Esophagus squamous epithelium (tissue), 5 donors: ENCODE results near the gene ALG11. TPM values are rescaled to one million over a fixed set of nuclear protein-coding genes. Genes with fewer than 3 reads are reported as not detected.
"Not testable (repeated sequence)": the region's sequence is repeated elsewhere in the genome, so short reads cannot be mapped to it uniquely, and the experiment has no call there.

Experiments
- DNase-seq: peaks from one replicate; lab custom pipeline; 2025; lab: John Stamatoyannopoulos, UW
- H3K27ac ChIP-seq, 4 donors: fragments of 200-600 bp; sonication (generic); one replicate each; pipeline ENCODE4 v1.5.1; 2016 to 2019; ENCODE audit warnings: mild to moderate bottlenecking in 1 of 4
- H3K27me3 ChIP-seq, 4 donors: fragments of 200-600 bp; sonication (generic); 1 replicate in 3 of 4; 2 replicates in 1 of 4; pipeline versions ENCODE4 v1.5.1 to v1.6.0; 2017 to 2021; ENCODE audit warnings: antibody characterized with exemption in 1 of 4
- H3K36me3 ChIP-seq, 3 donors: fragments of 200-600 bp; sonication (generic); one replicate each; pipeline ENCODE4 v1.5.1; 2016 to 2019
- H3K4me1 ChIP-seq, 3 donors: fragments of 200-600 bp; sonication (generic); one replicate each; pipeline ENCODE4 v1.5.1; 2017 to 2019
- H3K4me3 ChIP-seq, 4 donors: fragments of 200-600 bp; sonication (generic); 1 replicate in 3 of 4; 2 replicates in 1 of 4; pipeline ENCODE4 v1.5.1; 2016 to 2019; ENCODE audit warnings: mild to moderate bottlenecking in 2 of 4, moderate library complexity in 1 of 4
- H3K9me3 ChIP-seq, 3 donors: fragments of 200-600 bp; sonication (generic); one replicate each; pipeline ENCODE4 v1.5.1; 2016 to 2019
- POLR2A ChIP-seq, 4 donors: fragments of 450-650 bp; IDR thresholded peaks; one replicate each; pipeline ENCODE4 v1.6.1; 2017; ENCODE audit warnings: antibody characterized with exemption in 4 of 4, mild to moderate bottlenecking in 4 of 4, moderate library complexity in 3 of 4
- WGBS, 2 donors: methylation state at CpG; one replicate each; pipeline ENCODE4 v1.1.5; 2018; 5-methylcytosine and 5-hydroxymethylcytosine counted together
- intact Hi-C: fragments of 100-400 bp; cut with DNase I; formaldehyde crosslinking; loops from one replicate; pipeline ENCODE4 v1.15.0; 2022
- total RNA-seq, 4 donors: library from RNA; depleted of rRNA; stranded (reverse); fragments of >200 nt; gene quantifications; one replicate each; pipeline ENCODE4 v1.1.0, GENCODE V29; 2016
- TF ChIP-seq, protein P1 (sequence below), 6 experiments: fragments of 450-650 bp in 4 of 6; fragments of 200-600 bp in 2 of 6; sonication (generic) in 2 of 6; IDR thresholded peaks; one replicate each; pipeline ENCODE4 v1.5.1; 2016 to 2019; ENCODE audit warnings: antibody characterized with exemption in 6 of 6, mild to moderate bottlenecking in 4 of 6, moderate library complexity in 4 of 6
- donor health status: DM: yes; HTN: yes; CAD: no.

ALG11 gene
- total RNA-seq, 4 donors from 2014 or later: 10.7 to 21.2 (median 14.4) TPM

DNA sequence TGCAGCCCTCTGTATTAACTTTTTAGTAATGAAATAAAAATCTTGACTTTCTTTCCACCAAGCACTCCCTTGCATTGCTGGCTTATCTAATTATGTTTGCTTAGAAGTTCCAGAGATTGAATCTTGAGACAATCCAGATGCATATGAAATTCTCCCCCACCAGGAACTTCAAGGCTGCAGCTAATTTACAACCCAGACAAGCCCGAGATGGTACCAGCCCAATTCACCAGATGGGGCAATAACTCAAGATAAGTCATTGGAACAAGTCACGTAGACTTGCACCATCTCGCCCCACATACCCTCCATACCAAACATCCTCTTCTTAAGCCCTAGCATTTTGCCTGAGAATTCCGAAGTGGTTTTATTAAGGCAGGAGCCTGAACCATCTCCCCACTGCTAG lies 41.3 kb downstream of the ALG11 start:
- no peaks in the 10 kb centered on the region for H3K9me3 ChIP-seq
- WGBS, 2 donors: 50 to 64% methylated on average over 4 of the region's 4 CpGs
- intact Hi-C loops: no loop called here
- no peak overlapping the region for H3K27ac ChIP-seq
- no peak overlapping the region for H3K4me3 ChIP-seq
- no peak for DNase-seq
- H3K36me3 ChIP-seq: no peaks in the 10 kb centered on the region
- H3K27me3 ChIP-seq: no peaks in the 10 kb centered on the region
- TF ChIP-seq POLR2A (IDR thresholded peaks at IDR 0.05): no peak
- TF ChIP-seq, protein P1, sequence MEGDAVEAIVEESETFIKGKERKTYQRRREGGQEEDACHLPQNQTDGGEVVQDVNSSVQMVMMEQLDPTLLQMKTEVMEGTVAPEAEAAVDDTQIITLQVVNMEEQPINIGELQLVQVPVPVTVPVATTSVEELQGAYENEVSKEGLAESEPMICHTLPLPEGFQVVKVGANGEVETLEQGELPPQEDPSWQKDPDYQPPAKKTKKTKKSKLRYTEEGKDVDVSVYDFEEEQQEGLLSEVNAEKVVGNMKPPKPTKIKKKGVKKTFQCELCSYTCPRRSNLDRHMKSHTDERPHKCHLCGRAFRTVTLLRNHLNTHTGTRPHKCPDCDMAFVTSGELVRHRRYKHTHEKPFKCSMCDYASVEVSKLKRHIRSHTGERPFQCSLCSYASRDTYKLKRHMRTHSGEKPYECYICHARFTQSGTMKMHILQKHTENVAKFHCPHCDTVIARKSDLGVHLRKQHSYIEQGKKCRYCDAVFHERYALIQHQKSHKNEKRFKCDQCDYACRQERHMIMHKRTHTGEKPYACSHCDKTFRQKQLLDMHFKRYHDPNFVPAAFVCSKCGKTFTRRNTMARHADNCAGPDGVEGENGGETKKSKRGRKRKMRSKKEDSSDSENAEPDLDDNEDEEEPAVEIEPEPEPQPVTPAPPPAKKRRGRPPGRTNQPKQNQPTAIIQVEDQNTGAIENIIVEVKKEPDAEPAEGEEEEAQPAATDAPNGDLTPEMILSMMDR (IDR thresholded peaks at IDR 0.05): no peak
- no peaks in the 10 kb centered on the region for H3K4me1 ChIP-seq

DNA sequence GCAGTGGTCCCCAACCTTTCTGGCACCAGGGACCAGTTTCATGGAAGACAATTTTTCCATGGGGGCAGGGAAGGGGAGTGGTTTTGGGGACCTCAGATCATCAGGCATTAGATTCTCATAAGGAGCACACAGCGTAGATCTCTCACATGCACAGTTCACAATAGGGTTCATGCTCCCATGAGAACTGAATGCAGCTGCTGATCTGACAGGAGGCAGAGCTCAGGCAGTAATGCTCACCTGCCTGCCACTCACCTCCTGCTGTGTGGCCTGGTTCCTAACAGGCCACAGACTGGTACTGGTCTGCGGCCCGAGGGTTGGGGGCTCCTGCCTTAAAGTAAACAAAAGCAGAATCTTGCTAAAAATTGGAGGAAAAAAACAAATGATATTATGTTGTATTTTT lies 48.9 kb downstream of the ALG11 start:
- H3K4me1 ChIP-seq, DNase-seq, H3K4me3 ChIP-seq, H3K27ac ChIP-seq, H3K27me3 ChIP-seq, intact Hi-C loops, H3K36me3 ChIP-seq: not testable (repeated sequence)
- peaks cover 0 to 16% (median 0%) of the 10 kb centered on the region in 3 donors for H3K9me3 ChIP-seq
- WGBS, 2 donors: 81 to 82% methylated on average over 3 of the region's 3 CpGs

DNA sequence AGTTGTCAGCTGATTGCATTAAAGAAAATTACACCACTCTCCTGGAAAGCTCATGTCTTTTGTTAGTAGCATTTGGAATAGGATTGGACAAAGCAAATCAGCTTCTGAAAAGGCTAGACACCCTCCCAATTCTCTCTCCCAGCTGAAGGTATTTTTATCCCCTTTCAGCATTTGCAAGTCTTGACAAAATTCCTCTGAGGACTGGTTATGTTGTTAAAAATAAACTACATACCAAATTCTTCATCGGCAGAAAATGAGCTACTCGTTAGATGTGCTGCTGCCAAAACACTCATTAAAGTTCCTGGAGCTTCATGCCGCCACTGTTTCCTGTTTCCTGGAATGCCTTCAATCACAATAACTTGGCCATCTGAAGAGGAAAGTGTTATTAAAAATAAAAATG lies 49.4 kb downstream of the ALG11 start:
- peaks cover 0 to 9% (median 0%) of the 10 kb centered on the region in 3 donors for H3K4me1 ChIP-seq
- H3K36me3 ChIP-seq: no peaks in the 10 kb centered on the region
- no peak overlapping the region for H3K27ac ChIP-seq
- H3K9me3 ChIP-seq: peaks cover 0 to 20% (median 0%) of the 10 kb centered on the region in 3 donors
- no peaks in the 10 kb centered on the region for H3K27me3 ChIP-seq
- intact Hi-C loops: no loop called here
- H3K4me3 ChIP-seq: no peak overlapping the region
- WGBS, 2 donors: 13 to 14% methylated on average over 3 of the region's 3 CpGs
- no peak for DNase-seq
- TF ChIP-seq POLR2A (IDR thresholded peaks at IDR 0.05): no peak
- TF ChIP-seq, protein P1 (IDR thresholded peaks at IDR 0.05): no peak

DNA sequence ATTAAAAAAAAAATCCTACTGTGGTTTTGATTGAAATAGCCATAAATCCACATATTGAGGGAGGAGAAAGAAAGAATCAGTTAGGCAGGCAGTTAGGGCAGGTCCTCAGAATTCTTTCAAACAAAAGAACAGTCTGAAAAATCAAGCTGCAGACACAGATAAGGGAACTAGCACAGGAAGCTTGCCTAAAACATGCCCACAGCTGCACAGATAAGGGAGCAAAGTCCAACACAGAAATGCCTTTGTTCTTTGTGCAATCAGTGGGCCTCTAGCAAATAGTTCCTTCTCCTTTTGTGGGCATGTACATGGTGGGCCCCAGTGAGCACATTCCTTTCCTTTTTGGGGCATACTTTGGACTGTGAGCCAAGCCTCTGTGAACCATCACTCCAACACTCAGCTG lies 55.0 kb downstream of the ALG11 start:
- Histone ChIP-seq H3K36me3 (no peaks in the 10 kb centered on the region), H3K9me3 (peaks cover 4 to 34% (median 13%) of the 10 kb centered on the region in 3 donors), H3K4me3 (no peak overlapping the region), H3K4me1 (no peaks in the 10 kb centered on the region), H3K27me3 (no peaks in the 10 kb centered on the region), H3K27ac (no peak overlapping the region)
- no peak for DNase-seq
- TF ChIP-seq POLR2A (IDR thresholded peaks at IDR 0.05): no peak
- intact Hi-C loops: no loop called here

DNA sequence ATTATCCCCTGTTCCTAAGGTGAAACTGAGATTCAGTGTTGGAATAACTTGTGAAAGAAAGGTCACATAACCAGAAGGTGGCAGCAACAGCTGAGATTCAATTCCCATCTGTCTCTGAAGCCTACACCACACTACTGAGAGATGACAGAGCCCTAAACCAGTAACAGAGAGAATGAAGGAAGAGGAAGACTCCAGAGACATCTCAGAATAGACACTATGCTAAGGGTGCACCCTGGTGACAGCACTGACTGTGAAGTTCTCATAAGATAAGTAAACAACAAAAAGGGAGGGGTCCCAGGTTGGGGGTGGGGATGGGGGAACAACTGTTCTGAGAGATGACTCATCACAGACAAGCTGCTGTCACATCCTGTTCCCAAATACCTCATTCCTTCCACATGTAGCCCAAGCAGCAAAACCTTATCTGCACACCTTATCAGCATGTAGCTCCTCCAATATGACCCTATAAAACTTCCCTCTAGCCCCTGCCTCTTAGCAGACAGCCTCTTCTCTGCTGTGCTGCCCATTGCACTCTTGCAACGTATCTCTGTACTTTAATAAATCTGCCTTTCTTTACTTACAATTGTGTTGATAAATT lies 58.8 kb downstream of the ALG11 start:
- WGBS, 2 donors: 75 to 84% methylated on average over 1 of the region's 1 CpG
- no peaks in the 10 kb centered on the region for H3K4me1 ChIP-seq
- no peak for TF ChIP-seq POLR2A (IDR thresholded peaks at IDR 0.05)
- TF ChIP-seq, protein P1 (IDR thresholded peaks at IDR 0.05): no peak
- no peak for DNase-seq
- peaks cover 4 to 24% (median 13%) of the 10 kb centered on the region in 3 donors for H3K9me3 ChIP-seq
- intact Hi-C loops: no loop called here
- no peaks in the 10 kb centered on the region for H3K27me3 ChIP-seq
- H3K4me3 ChIP-seq: no peak overlapping the region
- no peaks in the 10 kb centered on the region for H3K36me3 ChIP-seq
- no peak overlapping the region for H3K27ac ChIP-seq

Other genes with a start within 250 kb of the ALG11 start
- 10 to 100 TPM in 1 of 4 donors, 1 to 10 TPM in 3; 4.7 to 11.3 (median 7.9) TPM for gene DHRS12, start 208.2 kb upstream of the ALG11 start, total RNA-seq
- gene TMEM272, start 167.2 kb upstream of the ALG11 start, total RNA-seq: not detected
- not detected for gene CCDC70, start 150.4 kb upstream of the ALG11 start, total RNA-seq
- gene ATP7B, start 948 bp upstream of the ALG11 start, total RNA-seq: 1 to 10 TPM in 3 of 4 donors, under 1 TPM in 1; 0.99 to 3.6 (median 2.6) TPM
- 10 to 100 TPM in 1 of 4 donors, 1 to 10 TPM in 3; 6.3 to 11.8 (median 8.5) TPM for gene UTP14C, start 12.3 kb downstream of the ALG11 start, total RNA-seq
- gene NEK5, start 116.7 kb downstream of the ALG11 start, total RNA-seq: under 1 TPM in 2 of 4 donors, not detected in 2; 0.18 to 0.38 TPM
- 1 to 10 TPM; 2.2 to 9.0 (median 5.8) TPM for gene NEK3, start 147.2 kb downstream of the ALG11 start, total RNA-seq